Measurements from ENCODE around the gene ZFP91. TPM values are rescaled to one million over a fixed set of nuclear protein-coding genes. Genes with fewer than 3 reads are reported as not detected.
A peak's percentile ranks its signal among the peaks of the same experiment; 100 is the strongest.

The ZFP91 gene
- total RNA-seq, 1 donor from 2014 or later, result 63.1 TPM

GRCh38 chr11:58579192-58580129 is 598 bp downstream of the ZFP91 start:
- intact Hi-C loops (cut with DNase I), result loop anchor here (2.0 to 5.0 kb wide), 4 partner anchors 37 to 1012 kb away; partner anchors contain the start of genes CLP1 and UBE2L6
- DNase-seq (ENCODE audit: low spot score), result peak; percentile 97

GRCh38 chr11:58580311-58580710 is 1.4 kb downstream of the ZFP91 start:
- intact Hi-C loops (cut with DNase I), result loop anchor here (2.0 kb wide), 1 partner anchor 36 kb away; no protein-coding TSS in a partner anchor
- no peak for DNase-seq (ENCODE audit: low spot score)

DNA sequence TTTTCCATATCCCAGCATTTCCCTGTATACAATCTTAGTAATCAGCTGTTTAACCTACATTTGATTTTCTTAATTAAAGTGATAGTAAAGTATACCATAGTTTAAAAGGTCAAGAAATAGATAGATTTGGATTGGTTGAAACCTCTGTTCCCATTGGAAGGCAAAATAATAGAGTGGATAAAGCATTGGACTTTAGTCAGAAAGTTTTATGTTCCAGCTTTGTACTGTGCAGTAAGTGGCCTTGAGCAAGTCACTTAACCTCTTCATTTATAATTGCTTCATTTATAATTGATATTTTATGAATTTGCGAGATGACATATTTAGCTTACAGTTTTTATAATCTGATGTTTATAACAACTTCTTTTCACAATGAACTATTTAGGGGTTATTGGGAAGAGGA is 3.6 kb downstream of the ZFP91 start:
- DNase-seq (ENCODE audit: low spot score), result no peak
- intact Hi-C loops (cut with DNase I), result no loop called here

DNA sequence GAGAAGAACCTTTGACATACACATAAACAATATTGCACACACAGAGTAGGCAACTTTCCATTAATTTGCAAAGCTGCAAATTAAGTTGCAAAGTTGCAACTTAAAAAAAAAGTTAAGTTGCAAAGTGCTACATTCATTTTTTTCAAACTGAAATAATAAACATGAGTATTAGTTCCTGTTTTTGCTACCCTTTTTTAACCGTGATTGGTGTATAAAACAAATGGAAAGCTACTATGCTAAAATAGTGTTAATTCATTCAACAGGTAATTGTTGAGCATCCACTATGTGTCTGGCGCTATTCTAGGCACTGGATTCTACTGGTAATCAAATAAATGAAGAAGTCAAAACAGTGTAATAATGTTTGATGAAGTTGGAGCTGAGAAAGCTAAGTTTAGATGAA is 8.1 kb downstream of the ZFP91 start:
- DNase-seq (ENCODE audit: low spot score), result no peak
- intact Hi-C loops (cut with DNase I), result no loop called here

DNA sequence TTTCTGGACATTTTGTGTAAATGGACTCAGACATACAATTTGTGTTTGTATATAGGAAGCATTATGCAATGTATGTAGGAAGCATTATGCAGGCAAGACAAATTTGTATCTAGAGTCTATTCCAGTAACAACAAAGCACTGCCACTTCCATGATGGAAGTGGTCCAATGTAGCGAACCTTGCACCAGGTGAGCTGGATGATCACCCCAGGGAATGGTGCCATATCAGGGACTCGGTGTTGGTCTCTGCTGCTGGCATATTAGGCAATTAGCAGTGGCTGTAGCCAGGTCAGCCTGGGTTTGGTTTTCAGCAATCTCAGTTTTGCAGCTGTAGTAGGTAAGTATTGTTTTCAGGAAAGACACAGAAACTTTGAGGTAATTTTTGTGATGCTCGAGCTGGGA is 12.8 kb downstream of the ZFP91 start:
- intact Hi-C loops (cut with DNase I), result no loop called here
- no peak for DNase-seq (ENCODE audit: low spot score)

- intact Hi-C loops (cut with DNase I), result no loop called here
- DNase-seq (ENCODE audit: low spot score), result no peak
These were observed 14.1 kb downstream of the ZFP91 start for GRCh38 chr11:58592760-58593472.

- DNase-seq (ENCODE audit: low spot score), result no peak
- intact Hi-C loops (cut with DNase I), result no loop called here
These were observed 16.0 kb downstream of the ZFP91 start for GRCh38 chr11:58594826-58595225.

GRCh38 chr11:58596621-58597020 is 17.8 kb downstream of the ZFP91 start:
- intact Hi-C loops (cut with DNase I), result no loop called here

DNA sequence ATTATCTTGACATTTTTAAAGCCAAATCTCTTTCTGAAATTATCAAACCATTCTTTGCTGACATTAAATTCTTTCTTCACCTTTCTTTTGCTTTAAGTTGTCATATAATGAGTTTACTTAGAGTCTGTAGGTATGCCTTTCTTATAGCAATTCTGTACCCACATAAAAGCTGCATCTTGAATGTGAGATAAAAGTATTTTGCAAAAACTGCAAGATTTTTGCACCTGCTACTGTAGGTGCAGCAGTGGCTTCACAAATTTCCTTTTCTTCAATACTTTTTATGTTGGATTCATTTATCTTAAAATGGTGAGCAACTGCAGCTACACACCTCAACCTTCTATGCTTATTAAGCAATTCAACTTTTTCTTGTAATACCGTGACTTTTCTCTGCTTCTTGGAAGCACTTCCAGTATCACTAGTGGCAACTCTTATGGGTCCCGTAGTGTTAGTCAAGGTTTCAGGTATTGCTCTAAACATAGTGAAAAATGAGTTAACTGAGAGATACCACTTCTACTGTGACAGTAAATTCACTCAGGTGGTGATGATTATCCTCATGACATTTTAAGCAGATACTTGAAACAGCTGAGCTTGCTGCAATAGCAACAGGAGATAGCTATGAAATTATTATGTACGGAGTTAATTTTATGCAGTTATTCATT is 18.8 kb downstream of the ZFP91 start:
- intact Hi-C loops (cut with DNase I), result no loop called here

More at GRCh38 chr11:58596621-58597020, 17.8 kb downstream of the ZFP91 start:
- DNase-seq (ENCODE audit: low spot score), result no peak

GRCh38 chr11:58600510-58600909 is 21.6 kb downstream of the ZFP91 start:
- no peak for DNase-seq (ENCODE audit: low spot score)
- intact Hi-C loops (cut with DNase I), result no loop called here

More for the DNA sequence above, 18.8 kb downstream of the ZFP91 start:
- no peak for DNase-seq (ENCODE audit: low spot score)

DNA sequence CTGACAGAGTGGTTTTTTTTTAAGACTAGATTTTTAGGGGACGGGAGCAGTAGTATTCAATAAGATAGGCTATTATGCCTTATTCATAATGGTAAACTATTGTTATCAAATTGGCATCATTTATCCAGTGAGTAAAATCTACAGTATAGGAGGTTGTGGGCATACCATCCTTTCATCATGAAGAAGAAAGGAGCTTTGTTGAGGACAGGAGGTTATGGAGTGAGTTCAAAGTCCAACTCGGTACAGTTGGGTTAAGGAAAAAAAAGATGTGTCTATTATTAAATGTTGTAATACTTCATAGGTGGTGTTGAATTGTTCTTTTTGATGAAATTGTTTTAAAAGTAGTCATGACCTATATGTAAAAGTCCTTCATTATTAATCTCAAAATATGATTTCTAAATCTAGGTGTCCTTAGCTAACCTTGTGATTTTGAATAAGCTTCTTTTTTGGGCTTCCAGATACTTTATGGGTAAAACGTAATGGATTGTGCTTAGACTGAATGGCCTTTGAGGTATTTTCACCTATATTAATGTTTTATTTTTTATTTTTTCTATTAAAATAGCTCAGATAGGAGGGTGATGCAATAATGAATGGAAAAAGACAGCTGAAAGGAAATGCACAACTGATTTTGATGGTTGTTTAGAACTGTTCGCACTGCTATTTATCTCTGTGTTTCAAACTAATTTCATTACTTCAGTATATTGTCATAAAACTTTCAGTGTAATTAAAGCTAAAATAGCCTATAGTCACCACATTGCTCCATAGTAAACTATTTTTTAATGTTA is 28.3 kb downstream of the ZFP91 start:
- intact Hi-C loops (cut with DNase I), result no loop called here
- DNase-seq (ENCODE audit: low spot score), result no peak

- intact Hi-C loops (cut with DNase I), result no loop called here
- no peak for DNase-seq (ENCODE audit: low spot score)
These were observed 29.5 kb downstream of the ZFP91 start for GRCh38 chr11:58608331-58608730.

DNA sequence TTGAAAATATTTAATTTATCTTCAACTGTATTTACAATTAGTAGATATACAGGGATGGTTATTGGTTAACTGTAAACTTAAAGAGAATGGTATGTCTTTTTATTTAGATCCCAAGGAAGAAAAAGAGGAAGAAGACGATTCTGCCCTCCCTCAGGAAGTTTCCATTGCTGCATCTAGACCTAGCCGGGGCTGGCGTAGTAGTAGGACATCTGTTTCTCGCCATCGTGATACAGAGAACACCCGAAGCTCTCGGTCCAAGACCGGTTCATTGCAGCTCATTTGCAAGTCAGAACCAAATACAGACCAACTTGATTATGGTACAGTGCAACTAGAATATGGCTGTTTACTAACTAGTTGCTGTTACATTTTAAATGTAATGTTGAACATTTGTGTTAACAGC is 30.9 kb downstream of the ZFP91 start:
- intact Hi-C loops (cut with DNase I), result no loop called here
- DNase-seq (ENCODE audit: low spot score), result no peak

- no peak for DNase-seq (ENCODE audit: low spot score)
- intact Hi-C loops (cut with DNase I), result no loop called here
These were observed 34.4 kb downstream of the ZFP91 start for GRCh38 chr11:58613228-58613627.

- intact Hi-C loops (cut with DNase I), result no loop called here
These were observed 36.7 kb downstream of the ZFP91 start for GRCh38 chr11:58615559-58615958.

DNA sequence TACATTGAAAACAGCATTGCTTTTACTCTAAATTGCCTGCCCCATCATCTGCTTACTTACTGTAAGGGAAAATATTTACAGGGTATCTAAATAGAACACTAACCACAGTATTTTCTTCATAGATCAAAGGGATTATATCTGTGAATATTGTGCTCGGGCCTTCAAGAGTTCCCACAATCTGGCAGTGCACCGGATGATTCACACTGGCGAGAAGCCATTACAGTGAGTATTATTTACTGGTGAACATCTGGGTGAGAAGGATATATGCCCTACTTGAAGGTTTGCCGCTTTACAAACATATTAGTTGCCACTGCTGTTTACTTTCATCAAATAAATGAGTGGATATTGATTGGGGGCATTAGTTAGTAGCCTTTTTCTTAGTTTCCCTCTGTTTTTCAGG is 37.7 kb downstream of the ZFP91 start:
- DNase-seq (ENCODE audit: low spot score), result no peak
- intact Hi-C loops (cut with DNase I), result loop anchor here (2.0 kb wide), 1 partner anchor 36 kb away; no protein-coding TSS in a partner anchor

More at GRCh38 chr11:58615559-58615958, 36.7 kb downstream of the ZFP91 start:
- no peak for DNase-seq (ENCODE audit: low spot score)

DNA sequence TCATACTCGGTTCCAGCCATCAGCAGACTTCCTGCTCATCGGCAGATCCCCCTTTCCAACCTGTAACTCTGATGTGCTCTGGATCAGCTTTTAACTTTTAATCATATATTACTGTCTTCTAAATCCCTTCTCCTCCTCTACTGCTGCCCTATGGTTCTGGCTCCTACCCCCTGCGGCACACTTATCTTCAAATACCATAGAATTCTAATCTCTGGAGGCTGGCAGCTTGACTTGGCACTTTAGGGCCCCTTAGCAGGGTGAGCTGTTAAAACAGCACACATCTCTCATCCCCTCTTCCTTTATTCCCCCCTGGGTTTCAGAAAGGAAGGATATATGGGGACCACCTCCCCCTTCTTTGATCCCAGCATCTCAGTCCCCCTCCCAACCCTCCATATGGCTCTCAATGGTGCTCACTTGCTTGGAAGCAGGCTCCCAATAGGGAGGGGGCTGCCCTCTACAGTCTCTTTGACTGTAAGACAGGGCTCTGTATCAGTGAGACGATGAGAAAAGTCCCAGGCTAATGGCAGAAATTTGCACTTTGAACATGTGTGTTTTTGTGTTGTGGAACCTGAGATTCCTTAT is 39.2 kb downstream of the ZFP91 start:
- DNase-seq (ENCODE audit: low spot score), result no peak
- intact Hi-C loops (cut with DNase I), result loop anchor here (2.0 kb wide), 1 partner anchor 37 kb away; no protein-coding TSS in a partner anchor

DNA sequence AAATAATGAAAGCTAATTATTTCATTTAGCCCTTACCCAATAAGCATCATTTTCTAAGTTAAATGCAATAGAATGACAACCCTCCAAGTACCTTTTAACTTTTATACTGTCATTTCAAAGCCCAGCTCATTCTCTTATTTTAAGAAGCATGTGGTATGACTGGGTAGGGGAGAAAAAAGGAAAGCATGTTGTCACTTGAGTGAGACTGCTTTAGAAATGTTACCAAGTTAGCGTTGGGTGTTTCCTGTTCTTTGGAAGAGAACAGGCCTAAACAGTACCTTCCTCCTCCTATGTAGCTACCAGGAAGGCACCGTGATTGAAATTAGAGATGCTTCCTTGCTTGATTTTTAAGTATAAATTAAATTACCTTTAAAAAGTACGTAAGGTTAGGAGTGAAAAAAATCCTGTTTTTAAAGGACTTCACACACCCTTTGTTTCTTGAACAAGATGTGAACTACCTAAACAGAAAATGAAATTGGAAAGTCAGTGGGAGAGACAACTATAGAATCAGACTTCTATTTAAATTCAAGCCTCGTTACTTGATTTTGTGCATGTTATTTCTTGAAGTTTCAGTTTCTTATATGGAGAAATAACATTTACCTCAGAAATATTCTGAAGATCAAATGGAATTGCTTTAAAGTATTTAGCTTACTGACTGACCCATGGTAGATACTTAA is 42.9 kb downstream of the ZFP91 start:
- no peak for DNase-seq (ENCODE audit: low spot score)
- intact Hi-C loops (cut with DNase I), result no loop called here
